TTC549 (cell line): ENCODE measurements around the gene LRMDA.

Source experiments
- FAIRE-seq: peaks from 2 replicates; lab custom pipeline; 2012; peaks lifted over from hg19 to GRCh38; lab: Jason Lieb, UNC

Gene LRMDA

DNA sequence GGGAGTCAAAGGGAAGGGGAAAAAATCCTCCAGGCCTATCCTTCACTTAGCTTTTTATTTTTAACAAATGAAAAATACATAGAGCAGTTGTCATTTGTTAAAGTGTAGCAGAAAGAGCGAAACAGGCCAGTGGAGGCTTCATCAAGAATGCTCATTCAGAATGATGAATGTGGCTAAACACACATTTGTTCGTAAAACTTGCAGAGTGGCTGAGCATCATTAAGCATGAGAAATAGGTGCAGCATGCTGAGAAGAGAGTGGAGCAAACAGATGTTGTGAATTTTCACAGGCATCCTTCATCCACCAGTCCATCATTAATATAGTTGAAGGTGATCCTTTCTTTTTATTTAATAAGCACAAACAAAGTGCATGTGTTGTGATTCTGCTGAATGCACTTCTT is 407.6 kb downstream of the LRMDA start:
- no peak for FAIRE-seq

DNA sequence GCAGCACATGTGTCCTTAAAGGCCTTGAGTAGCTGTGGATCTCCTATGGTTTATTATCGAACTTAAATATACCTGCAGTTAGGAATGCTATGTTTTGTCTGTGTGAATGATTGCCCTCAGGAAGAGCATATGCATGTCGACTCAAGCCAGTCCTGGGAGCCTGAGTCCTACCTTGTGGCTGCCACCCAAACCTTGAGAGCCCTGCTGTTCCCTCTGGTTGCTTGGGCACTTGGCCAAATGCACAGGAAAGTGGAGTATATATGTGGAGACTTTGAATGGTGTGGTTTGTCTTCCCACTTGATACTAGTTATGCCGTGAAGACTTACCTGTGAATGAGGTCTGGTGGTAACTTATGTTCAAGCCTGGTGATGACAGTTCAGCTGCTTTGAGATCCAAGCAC is 409.8 kb downstream of the LRMDA start:
- no peak for FAIRE-seq

DNA sequence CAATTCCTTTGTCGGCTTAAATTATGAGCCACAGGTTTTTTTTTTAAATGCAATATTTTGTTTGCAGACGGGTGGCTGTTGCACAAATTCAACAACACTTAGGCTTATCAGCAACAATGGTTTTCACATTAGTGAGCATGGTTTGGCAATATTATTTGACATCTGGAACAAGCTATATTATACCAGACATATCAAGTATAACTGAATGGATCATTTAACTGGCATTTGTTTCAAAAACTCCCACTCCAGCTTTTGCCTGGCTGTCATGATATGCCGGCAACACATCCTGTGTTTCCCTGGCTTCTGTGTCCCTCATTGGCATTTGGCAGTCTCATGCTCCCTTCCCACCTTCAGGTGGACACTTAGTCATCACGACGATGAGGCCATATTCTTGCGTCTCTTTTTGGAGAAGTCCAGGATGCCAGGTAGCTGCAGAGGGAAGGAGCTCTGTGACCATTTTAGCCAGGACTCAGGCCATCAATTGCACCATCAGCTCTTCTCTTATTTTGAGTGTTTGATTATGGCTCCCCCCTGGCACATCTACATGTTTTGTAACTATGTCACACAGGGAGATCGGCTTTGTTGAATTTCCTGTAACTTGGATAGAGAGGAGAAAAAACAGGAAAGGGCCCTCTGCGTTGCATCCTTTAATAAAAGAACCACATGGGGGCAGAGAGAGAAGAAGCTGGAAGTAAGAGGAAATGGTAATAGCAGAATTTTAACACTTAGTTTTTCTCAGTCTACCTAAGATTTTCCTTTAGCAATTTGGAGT is 413.9 kb downstream of the LRMDA start:
- FAIRE-seq = no peak

DNA sequence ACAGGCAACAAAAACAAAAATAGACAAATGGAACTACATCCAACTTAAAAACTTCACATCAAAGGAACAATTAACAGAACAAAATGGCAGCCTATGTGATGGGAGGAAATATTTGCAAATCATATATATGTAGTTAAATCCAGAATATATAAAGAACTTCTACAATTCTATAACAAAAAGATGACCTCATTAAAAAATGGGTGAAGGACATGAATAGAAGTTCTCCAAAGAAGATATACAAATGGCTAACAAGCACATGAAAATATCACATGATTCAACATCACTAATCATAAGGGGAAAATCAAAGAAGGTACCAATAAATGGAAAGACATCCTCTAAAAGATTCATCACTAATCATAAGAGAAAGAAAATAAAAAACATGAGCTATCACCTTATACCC is 416.1 kb downstream of the LRMDA start:
- no peak for FAIRE-seq

DNA sequence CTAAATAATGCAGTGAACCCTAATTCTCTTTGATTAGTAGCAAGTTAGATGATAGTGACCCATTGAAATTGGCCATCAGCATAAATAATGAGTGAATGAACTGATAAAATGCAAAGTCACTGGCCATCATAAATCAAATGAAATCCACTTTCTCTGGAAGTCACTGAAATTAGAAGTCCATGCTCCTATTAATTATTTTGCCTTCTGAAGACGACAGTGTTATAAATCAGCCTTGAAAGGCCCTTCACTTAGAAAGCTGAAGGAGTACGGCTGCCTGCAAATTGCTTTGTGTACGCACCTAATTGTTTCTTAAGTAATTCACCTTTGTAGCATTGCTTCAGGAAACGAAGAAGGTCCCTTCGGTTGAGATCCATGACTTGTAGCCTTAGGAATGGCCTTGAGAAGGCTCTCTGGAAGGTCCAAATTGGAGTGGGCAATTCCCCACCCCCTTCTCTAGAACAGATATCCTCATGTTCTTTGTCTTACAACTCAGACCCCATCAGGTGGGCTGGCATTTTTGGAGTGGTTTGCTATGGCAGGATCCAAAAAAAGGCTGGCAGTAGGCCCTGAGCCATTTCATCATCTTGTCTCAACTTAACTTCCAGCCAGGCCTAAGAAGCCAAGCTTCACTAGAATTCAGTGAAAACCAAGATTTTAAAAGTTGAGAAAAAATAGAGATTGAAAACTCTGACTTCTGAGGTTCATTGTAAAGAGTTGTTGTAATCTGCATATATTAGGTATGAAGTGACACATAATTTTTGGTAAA is 420.3 kb downstream of the LRMDA start:
- no peak for FAIRE-seq

DNA sequence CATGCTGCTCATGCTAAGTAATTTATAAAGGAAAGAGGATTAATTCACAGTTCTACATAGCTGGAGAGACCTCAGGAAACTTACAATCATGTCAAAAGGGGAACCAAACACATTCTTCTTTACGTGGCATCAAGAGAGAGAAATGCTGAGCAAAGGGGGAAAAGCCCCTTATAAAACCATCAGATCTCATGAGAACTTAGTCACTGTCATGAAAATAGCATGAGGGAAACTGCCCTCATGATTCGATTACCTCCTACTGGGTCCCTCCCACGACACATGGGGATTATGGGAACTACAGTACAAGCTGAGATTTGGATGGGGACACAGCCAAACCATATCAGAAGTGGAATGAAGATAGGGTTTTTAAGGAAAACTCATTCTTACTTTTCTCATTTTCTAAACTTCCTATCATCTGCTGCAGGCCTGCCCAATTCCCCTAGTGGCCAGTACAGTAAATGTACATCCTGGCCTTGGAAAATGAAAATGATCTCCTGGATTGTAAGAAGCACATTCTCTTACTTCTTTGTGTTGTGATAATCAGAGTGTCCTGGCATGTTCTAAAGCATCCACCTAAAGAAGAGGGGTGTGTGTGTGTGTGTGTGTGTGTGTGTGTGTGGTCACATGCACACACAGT is 421.5 kb downstream of the LRMDA start:
- FAIRE-seq = no peak

DNA sequence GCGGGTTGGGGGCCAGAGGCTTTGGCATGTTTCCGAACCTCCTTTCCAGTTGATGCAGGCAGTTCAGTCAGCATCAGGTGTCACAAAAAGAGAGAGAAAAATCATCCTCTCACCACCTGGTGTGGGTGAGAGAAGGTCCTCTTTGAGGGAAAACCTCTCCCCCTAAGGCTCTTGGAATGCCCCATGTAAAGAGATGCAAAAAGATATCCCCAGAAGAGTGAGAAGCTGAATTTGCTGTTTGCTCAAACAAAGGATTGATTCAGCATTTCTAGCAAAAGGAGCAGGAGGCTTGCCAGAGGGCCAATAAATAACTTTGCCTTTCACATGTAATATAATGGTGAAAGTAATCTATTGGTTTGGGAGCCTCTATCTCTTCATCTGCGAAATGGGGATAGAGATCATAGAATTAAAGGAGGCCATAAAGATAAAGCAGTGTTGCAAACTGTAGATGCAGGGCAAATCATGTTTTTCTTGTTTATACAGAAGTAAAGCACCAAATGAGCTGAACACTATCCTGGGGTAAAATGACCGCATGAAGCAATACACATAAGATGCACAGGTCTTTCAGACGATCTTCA is 425.9 kb downstream of the LRMDA start:
- no peak for FAIRE-seq

DNA sequence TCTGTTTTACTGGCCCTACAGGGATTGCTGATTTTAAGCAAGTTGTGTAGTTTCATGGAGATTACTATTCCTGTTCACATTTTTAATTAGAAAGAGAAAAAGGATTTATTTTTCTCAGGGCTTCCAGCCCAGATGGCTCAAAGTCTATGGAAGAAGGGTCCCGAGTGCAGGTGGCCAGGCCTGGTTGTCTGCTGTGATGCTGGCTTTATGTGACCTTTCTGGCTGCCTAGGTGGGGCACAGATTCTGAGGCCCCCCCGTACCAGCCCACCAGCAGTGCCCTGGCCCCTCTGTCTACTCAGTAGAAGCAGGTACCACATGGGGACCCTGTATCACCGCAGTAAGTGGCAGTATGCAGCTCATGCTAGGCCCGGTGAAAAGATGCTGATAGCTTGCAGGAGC is 426.5 kb downstream of the LRMDA start:
- no peak for FAIRE-seq

DNA sequence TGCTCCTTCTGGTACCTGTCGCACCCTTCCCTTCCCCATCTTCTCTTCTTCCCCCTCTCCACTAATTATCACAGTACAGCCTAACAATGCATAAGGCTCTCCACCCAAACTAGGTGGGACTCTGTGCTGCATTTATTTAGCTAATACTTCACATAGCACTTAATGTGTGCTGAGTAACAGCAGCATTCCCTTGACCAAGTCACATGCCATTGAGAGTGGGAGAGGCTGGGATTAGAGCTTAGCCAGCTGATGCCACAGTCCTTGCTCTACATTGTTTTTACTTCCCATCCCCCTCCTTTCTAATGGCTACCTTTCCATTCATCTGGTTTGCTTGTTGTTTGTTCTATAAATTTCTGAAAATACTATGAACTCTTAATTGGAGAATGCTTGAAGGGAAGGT is 426.9 kb downstream of the LRMDA start:
- FAIRE-seq = no peak

DNA sequence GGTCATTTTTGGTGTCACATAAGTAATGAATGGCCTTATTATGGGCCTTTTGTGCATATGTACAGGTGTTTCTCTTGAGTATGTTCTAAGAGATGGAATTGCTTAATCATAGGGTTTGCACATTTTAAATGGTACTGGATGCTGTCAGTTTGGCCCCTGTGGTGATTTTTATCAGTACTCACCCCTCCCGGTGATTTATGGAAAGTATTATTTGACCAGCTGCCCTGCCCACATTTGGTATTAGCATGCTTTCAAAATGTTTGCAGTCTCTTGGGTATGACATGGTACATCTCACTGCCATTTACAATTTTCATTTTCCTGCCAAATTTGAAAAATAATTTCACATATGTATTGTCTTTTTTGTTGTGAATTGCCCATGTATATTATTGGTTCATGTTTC is 427.7 kb downstream of the LRMDA start:
- FAIRE-seq = no peak

DNA sequence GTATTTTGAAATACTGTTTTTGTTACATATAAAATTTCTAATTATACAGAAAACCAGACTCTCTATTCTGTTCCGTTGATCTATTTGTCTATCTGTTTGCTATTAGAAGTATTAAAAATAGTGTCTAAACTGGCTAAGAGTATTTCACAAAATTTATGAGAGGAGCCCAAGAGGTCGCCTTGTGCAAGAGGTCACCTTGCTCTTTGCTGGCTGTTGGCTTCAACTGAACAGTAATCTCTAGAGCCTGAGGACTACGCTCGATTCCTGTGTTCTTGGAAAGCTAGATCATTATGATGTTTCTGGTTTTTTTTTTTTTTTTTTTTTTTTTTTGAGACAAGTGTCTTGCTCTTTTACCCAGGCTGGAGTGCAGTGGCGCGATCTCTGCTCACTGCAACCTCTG is 428.6 kb downstream of the LRMDA start:
- no peak for FAIRE-seq

DNA sequence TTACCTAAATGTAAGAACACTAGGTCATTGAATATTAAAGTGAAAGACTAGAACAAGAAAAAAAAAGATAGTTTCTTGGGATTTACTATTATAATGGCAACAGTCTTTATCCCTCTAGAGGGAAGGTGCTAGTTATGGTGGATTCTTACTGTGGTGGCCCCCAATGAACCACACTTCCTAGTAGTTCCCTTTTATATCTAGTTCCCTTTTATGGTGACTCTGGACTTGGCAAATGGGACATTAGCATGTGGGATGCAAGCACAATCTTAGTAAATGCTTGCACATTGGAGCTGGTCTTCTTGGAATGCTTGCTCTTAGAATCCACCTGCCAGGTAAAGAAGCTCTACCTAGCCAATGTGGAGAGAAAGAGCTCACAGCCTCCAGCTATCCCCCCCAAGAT is 430.2 kb downstream of the LRMDA start:
- FAIRE-seq = no peak

DNA sequence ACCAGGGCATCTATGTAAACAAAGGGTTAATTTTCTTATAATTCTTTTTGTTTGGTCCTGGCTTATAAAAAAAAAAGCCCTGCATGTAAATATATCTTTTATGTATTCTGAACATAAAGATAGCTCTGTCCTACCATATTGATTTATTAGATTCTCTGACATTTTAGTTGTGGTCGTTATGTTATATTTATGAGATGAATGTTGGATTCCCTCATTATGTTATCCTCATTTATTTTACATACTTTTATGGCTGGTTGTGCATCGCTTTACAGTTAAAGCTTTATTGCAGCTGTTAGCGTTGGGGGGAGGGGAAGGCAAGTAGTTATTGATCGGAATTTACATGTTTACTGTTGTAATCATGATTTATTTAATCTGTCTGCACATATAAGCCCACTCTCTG is 431.5 kb downstream of the LRMDA start:
- no peak for FAIRE-seq

DNA sequence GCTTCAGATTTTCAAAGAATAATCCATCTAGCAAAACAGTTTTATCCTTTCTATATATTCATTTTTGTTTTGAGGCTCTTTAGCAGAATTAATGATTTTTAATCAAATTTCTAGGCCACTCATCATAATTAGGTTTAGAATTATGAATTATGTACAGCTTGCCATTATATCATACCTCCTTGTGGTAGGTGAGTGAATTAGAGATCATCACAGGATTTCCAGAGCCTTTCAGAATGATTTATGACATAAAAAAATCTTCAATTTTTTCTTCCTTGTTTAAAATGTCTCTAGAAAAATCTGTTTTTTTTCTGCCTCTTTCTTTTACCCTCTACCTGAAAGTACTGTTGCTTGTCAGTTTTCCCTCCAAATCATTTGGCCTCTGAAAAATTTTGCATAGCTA is 433.3 kb downstream of the LRMDA start:
- no peak for FAIRE-seq

DNA sequence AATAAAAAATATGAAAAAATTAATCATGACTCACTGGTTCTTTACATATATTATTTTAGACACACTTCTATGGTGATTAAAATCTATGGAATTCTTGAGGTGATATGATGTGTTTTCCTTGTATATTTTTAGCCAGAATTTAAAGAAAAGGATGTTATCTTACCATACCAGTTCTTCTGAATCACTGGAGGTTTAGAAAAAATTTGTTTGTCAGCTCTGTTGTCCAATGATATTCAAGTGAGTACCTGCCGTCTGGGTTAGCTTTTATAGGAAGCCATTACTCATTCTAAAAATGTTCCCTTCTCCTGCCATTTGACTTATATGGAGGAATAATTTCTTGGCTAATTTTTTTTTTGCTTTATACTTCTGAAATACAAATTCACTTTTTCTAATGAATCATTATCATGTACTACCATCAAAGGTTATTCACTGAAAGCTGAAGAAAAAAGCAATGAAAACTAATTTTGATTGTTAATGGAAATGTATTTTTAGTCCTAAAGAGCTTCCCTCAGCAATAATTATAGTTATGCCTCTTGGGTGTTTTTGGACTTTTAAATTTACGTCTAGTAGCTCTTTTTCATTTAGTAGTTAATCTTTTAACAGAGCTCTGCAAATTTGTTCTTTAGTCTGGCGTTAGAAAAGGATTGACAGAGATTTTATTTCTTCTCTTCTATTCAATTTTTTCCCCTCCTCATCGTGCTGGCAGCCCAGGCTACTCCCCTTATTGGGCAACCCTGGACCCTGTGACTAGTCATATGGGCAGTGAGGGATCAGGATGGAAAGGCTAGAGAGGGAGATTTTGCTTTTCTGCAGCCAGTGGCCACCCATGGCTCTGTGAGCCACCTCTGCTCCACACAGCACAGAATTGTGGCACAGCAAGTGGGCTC is 434.2 kb downstream of the LRMDA start:
- no peak for FAIRE-seq

DNA sequence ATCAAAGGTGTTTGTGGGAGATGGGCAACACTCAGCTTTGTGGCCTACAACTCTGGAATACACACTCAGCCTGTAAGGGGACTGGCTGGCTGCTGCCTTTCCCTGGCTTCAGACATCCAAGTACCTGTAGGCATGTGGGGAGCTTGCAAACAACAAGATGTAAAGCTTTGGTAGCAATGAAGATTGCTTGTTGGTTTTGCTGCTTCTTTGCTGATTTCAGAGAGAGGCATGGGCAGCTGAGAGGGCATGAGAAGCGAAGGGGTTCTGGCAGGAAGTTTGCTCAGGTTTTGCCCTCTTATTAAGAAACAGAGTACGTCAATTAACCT is 434.8 kb downstream of the LRMDA start:
- no peak for FAIRE-seq

DNA sequence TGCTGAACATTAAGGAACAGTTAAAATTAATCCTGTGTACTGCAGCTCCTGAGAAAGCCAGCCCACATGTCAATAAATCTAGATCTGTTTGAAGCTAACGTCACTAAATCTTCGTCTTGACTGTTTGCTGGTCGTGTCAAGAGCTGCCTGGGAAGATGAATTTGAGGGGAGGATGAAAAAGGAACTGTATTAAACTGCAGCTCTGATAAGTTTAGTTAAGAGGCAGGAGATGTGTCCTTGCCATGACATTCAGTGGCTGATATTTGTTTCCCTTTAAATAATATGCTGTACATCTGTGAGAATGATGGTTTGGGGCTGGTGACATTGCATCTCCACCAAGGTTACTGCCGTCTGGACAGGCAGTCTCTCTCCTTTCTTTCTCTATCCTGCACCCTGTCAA is 435.3 kb downstream of the LRMDA start:
- no peak for FAIRE-seq

DNA sequence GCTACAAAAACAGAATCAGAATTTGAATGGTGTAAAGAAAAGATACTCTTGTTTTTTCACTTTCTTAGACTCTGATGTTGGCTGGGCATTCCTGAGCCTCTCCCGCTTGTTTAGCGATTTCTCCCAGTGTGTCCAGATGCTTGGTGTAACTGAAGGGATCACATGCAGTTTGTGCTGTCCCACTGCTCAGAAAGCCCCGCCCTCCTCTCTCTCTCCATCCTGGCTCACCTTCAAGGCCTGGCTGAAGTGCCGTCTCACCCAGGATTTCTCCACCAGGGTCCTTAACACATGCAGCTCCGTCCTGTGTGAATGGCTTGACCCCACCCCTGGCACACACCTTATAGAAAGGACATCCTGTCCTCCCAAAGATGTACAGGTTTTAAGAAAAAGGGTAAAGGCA is 437.1 kb downstream of the LRMDA start:
- FAIRE-seq = no peak

DNA sequence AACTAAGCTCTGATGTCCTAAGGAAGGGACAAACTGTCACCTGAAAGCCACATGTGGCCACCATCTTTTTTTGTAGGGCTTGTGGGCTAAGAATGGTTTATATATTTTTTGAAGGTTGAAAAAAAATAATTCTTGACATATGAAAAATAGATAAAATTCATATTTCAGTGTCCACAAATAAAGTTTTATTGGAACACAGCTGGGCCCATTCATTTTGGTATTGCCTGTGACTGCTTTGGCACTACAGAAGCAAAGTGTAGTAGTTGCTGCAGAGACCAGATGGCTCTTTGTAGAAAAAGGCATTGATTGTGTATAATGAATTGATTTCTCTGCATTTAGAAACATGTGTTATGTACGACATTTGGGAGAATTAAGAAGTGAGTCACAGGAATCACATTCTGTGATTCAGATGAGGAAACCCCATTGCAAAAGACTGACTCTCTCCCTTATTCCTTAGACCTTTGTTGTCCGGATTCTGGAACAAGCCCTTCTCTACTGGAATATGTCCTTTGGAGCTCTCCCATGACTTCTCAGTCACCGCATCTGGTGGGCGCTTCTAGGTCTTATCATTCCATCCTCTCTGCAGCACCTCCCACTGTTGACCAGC is 438.7 kb downstream of the LRMDA start:
- FAIRE-seq = no peak

DNA sequence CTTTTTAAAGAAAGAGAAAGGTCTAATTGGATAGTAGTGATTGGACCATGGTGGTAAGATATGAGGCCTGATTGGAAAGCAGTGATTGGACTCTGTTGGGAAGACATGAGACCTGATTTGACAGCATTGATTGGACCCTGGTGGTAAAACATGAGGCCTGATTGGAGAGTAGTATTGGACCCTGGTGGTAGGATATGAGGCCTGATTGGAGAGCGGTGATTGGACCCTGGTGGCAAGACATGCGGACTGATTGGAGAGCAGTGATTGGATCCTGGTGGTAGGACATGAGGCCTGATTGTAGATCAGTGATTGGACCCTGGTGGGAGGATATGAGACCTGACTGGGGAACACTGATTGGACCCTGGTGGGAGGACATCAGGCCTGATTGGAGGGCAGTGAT is 444.3 kb downstream of the LRMDA start:
- no peak for FAIRE-seq

DNA sequence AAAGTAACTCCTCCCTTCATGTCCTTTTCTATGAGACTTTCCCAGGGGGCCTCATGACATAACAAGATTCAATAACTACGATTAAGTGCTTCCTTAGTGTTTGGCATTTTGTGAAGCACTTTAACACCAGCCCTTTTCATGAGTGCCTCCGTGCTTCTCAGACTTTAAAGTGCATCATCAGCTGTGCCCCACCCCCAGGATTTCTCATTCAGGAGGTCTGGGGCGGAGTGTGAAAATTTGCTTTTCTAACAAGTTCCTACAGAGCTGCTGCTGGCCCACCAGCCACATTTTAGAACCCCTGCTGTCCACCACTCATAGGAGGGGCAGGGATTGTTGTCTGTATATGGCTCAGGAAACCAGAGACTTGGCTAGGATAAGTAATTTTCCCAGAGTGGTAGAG is 445.3 kb downstream of the LRMDA start:
- FAIRE-seq = no peak

DNA sequence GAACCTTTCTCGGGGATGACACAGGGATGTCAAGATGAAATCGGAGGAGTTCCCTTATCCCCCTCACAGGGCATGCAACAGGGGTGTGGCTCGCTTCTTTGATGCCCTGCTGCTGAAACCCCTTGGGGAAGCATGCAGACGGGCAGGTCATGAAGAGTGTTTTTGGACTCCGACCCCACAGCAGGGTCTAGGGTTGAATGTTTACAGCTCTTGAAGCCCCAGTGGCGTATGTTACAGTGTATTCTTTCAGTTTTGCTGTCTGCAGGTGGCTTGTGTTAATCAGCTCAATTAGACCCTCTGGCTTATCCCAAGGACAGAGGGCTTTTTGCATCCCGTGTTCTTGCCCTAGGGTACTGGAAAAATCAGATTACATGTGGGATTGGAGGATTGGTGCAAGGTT is 446.5 kb downstream of the LRMDA start:
- FAIRE-seq = no peak
